Vagina (tissue), 2 donors: ENCODE data around the gene FRY.

Experiments used
- POLR2A ChIP-seq, 2 donors: fragments of 450-650 bp; IDR thresholded peaks; one replicate each; pipeline ENCODE4 v1.6.1; 2017; ENCODE audit warnings: antibody characterized with exemption in 2 of 2, mild to moderate bottlenecking in 2 of 2, moderate library complexity in 2 of 2
- POLR2AphosphoS5 ChIP-seq, 2 donors: sonication (generic); formaldehyde crosslinking; IDR thresholded peaks; one replicate each; pipeline ENCODE4 v1.9.0; 2017; ENCODE audit warnings: antibody characterized with exemption in 2 of 2, mild to moderate bottlenecking in 2 of 2, low read depth in 1 of 2; ENCODE audit not compliant: insufficient read depth in 1 of 2
- TF ChIP-seq, protein P1 (sequence below), 3 experiments: fragments of 450-650 bp in 2 of 3; fragments of 200-600 bp in 1 of 3; sonication (generic) in 1 of 3; IDR thresholded peaks; one replicate each; pipeline ENCODE4 v1.5.1; 2017 to 2019; ENCODE audit warnings: antibody characterized with exemption in 3 of 3, mild to moderate bottlenecking in 2 of 3, moderate library complexity in 2 of 3

- TF ChIP-seq, protein P1, sequence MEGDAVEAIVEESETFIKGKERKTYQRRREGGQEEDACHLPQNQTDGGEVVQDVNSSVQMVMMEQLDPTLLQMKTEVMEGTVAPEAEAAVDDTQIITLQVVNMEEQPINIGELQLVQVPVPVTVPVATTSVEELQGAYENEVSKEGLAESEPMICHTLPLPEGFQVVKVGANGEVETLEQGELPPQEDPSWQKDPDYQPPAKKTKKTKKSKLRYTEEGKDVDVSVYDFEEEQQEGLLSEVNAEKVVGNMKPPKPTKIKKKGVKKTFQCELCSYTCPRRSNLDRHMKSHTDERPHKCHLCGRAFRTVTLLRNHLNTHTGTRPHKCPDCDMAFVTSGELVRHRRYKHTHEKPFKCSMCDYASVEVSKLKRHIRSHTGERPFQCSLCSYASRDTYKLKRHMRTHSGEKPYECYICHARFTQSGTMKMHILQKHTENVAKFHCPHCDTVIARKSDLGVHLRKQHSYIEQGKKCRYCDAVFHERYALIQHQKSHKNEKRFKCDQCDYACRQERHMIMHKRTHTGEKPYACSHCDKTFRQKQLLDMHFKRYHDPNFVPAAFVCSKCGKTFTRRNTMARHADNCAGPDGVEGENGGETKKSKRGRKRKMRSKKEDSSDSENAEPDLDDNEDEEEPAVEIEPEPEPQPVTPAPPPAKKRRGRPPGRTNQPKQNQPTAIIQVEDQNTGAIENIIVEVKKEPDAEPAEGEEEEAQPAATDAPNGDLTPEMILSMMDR (IDR thresholded peaks at IDR 0.05) = no peak
- TF ChIP-seq POLR2AphosphoS5 (IDR thresholded peaks at IDR 0.05; ENCODE audit: insufficient read depth in 1 of 2, low read depth in 1 of 2) = no peak
- no peak for TF ChIP-seq POLR2A (IDR thresholded peaks at IDR 0.05)
Measured at GRCh38 chr13:32311188-32311897, 279.8 kb downstream of the FRY start.
